Retinal pigment epithelial cell (primary cell): ENCODE data around the gene KRTAP20-4.

Experiments used
- DNase-seq: peaks from one replicate; pipeline ENCODE4 v3.0.0-alpha.2; 2010; ENCODE audit warnings: low read depth
- H3K4me3 ChIP-seq: 2 replicates; pipeline ENCODE4 v1.5.1; 2011; ENCODE audit warnings: mild to moderate bottlenecking, low read length, control low read depth, moderate library complexity
- TF ChIP-seq, protein P1 (sequence below): conservative IDR thresholded peaks from 2 replicates; pipeline ENCODE4 v1.5.1; 2011; ENCODE audit warnings: low read depth, low read length, control low read depth, inconsistent platforms

The KRTAP20-4 gene

DNA sequence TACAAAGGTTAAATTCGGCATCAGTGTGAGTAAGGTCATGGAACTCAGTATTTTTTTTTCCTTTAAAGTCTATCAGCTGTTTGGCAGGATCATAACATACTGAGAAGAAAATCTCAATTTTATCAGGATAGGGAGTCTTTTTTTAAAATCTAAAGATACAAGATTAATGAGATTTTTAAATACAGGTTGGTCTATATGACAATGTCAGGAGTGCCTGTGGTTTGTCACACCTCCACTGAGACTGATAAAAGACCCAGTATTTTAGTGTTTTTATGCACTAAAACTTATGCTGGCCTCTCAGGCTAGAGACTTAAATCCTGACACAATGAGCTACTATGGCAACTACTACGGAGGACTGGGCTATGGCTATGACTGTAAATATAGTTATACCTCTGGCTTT lies 22.1 kb downstream of the KRTAP20-4 start, which contains the start of gene KRTAP20-3:
TSS of gene KRTAP20-3 (plus strand) at position 301 of the 400 bp plus-strand sequence.
- no peak for DNase-seq
- TF ChIP-seq, protein P1, sequence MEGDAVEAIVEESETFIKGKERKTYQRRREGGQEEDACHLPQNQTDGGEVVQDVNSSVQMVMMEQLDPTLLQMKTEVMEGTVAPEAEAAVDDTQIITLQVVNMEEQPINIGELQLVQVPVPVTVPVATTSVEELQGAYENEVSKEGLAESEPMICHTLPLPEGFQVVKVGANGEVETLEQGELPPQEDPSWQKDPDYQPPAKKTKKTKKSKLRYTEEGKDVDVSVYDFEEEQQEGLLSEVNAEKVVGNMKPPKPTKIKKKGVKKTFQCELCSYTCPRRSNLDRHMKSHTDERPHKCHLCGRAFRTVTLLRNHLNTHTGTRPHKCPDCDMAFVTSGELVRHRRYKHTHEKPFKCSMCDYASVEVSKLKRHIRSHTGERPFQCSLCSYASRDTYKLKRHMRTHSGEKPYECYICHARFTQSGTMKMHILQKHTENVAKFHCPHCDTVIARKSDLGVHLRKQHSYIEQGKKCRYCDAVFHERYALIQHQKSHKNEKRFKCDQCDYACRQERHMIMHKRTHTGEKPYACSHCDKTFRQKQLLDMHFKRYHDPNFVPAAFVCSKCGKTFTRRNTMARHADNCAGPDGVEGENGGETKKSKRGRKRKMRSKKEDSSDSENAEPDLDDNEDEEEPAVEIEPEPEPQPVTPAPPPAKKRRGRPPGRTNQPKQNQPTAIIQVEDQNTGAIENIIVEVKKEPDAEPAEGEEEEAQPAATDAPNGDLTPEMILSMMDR = no peak
- H3K4me3 ChIP-seq = no peak within 1 kb of the TSS

DNA sequence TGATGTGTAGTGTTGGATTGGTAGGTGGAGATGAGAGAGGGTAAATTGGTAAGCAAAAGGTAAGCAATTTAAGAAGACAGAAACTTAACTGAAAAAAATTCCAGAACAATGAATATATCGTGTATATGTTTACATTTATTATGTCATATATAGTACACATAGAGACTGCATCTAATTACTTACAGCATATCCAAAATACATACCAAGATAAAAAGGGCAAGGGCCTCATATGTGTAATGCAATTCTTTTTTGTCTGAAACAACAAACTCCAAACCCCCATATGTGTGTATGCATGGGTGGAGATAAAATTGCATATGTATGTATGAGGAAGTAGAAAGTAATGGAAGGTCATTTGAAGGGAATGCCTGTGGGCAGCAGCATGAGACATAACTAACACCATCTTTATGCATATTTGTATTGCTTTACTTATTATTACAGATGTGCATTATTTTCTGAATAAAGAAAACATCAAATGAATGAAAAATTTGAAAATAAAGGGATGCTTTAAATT lies 26.5 kb downstream of the KRTAP20-4 start:
- TF ChIP-seq, protein P1 = no peak
- DNase-seq = no peak

DNA sequence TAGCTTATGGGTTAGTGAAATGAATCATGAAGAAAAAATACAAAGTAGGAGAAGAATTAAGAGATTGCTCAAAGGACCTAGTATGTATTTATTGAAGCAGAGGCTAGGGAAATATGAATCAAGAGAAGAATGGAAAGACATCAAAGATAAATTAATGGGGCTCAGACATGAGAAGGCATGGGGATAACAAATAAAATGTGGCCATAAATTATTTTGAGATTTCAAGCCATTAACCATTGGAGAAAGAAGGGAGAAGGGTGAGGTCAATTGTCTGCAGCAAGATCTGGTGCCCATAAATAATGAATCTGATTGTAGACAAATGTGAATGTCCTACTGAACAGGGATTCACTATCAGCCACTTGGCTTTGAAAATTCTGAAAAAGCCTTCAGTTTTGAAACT lies 32.5 kb downstream of the KRTAP20-4 start:
- no peak overlapping the region for H3K4me3 ChIP-seq
- no peak for DNase-seq
- TF ChIP-seq, protein P1 = no peak

More for the DNA sequence above, 26.5 kb downstream of the KRTAP20-4 start:
- no peak overlapping the region for H3K4me3 ChIP-seq

DNA sequence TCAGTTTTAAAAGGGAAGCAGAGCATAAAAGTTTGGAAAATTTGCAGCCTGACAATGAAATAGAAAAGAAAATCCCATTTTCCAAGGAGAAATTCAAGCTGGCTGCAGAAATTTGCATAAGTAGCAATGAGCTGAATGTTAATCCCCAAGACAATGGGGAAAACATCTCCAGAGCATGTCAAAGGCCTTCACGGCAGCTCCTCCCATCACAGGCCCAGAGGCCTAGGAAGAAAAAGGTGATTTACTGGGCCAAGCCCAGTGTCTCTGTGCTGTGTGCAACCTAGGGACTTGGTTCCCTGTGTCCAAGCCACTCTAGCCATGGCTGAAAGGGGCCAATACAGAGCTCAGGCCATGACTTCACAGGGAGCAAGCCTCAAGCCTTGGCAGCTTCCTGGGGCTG lies 48.3 kb downstream of the KRTAP20-4 start:
- TF ChIP-seq, protein P1 = no peak
- DNase-seq = no peak
- no peak overlapping the region for H3K4me3 ChIP-seq
